HG03439 (cell line): Measurements from ENCODE around the gene IGSF9B.

ENCODE experiments used
- ATAC-seq: cut with Tn5 transposase; IDR thresholded peaks from one replicate; pipeline ENCODE4 v1.9.1; 2021; ENCODE audit warnings: mild to moderate bottlenecking, moderate library complexity; ENCODE audit not compliant: unreplicated experiment

IGSF9B gene

DNA sequence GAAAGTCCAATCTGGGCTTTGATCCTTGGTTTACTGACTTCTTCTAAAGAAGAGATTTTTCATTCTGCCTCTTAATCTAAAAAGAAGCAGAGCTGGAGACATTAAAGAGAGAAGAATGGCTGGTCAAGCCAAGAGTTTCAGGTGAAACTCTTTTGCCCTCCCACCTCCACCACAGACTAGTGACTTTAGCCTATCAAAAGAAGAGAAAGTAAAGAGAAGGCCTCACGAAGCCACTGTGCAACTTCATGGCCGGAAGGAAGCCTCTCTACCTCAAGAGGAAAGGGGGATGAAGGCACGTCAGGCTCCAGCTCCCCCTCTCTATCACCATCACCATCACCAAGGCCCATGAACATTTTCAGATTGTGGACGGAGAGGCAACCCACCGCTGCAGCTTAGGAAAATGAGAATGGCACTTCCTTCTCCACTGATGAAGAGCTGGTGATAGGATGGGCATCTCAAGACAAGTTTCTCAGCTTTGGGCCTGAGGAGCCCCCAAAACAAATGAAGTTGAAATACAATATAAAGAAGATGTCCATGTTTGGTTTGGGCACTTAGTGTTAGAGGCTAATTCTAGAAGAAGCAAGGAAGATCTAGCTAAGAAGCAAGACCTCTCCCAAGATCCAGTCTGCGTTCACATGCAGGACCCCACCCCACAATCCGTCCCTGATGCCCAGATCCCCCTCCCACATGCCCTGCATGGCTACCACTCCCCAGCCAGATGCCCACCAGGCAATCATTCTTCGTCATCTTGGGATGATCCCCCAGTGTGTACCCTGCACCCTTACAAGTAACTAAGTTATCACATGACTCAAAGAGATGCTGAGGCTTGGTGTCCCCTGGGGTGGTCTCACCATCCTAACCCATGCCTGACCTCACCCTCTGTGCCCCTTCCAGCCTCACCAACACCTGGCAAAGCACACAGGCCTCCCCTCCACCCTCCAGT is 52.6 kb downstream of the IGSF9B start:
- ATAC-seq = no peak

DNA sequence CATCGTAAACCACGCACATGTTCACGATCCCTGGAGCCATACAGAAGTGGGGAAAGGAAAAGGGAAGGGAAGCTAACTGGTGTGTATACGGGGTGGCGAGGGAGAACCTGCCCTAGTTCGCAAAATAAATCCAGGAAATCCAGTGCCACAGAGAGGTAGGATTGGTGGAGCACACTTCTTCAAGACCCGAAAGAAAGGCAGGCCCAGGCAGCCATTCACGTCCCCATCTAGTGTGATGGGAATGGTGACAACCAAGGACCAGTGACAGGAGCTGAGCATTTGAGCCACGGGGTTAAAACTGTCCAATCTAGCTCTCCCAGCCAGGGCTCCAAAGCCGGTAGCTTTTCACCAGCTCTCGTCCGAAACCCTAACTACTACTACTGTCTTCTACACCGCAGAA is 53.7 kb downstream of the IGSF9B start:
- ATAC-seq = no peak

DNA sequence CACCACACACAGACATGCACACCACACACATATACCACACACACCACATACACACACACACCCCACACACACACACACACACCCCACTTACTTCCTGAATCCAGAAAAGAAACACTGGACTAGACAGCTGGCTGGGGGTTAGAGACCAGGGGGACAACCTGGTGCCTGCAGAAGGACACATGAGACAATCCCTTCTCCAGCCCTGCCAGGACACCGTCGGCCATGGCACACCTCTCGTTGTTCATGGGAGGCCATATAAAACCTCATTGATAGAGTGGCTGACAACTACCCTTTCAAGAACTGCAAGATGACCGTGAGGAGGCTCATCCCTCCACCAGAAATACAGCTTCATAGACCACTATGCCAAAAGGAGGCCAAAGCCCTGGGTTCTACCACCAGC is 54.3 kb downstream of the IGSF9B start:
- no peak for ATAC-seq

DNA sequence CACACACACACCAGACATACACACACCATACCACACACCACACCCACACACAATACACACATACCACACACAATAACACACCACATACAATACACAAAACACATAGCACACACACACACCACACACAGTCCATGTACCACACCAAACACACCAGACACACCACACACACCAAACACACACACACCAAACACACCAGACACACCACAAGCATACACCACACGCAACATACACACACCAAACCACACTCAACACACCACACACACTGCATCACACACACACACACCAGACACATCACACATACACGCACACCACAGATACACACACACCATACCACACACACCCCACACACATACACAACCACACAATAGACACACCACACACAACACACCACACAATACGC is 54.8 kb downstream of the IGSF9B start:
- ATAC-seq = no peak

DNA sequence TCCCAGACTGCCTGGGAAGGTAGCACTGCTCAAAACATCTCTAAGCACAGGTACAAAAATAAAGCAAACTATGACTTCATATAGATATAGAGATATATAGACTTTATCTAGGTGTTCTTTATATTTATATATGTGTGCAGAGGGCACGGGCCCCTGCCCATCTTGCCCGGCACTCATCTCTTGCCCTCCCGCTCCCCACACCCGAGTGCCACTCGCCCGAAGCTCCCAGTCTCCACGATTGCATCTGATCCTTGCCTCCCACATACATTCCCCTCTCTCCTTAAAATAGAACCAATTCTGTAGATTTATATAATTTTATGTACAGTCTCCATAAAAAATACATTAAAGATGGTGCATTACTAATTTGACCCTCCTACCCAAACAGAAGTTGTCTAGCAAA is 55.5 kb downstream of the IGSF9B start:
- no peak for ATAC-seq

DNA sequence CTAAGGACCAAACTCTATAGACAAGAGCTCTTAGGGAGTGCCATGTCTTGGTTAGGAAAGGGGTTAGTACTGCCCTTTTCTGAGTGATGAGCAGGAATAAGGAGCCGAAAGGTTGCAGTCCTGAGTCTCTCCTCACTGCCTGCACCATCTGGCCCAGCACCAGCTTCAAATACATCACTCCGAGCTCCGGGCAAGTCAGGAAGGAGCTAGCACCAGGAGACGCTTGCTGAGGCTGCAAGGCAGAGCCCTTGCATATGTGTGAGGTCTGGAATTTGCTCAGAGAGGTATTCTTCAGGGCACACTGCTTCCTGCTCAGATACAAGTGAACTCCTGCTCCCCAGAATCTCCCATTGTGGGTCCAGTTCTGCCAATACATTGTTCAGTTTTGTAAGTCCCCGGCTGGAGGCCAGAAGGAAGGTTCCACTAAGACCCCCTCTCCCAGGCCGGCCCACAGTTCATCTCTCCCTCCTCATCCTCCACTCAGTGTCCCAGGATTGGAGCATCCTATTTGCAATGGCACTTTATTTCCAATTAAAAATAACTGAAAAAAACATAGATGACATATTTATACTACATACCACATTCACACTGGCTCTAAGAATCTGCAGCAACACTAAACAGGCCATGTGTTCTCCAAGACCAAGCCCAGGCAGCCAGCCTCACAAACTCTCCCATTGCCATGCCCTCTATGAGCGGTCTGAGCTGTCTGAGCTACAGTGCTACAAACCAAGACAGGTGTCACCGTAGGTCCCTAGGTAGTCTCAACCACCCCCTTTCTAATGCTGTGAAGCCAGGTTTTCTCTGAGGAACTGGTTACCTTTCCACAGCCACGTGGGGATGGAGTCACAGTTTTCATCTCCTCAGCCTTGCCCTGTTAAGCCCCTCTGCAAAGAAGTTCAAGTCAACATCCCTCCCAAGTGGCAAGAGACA is 56.3 kb downstream of the IGSF9B start:
- ATAC-seq = no peak

DNA sequence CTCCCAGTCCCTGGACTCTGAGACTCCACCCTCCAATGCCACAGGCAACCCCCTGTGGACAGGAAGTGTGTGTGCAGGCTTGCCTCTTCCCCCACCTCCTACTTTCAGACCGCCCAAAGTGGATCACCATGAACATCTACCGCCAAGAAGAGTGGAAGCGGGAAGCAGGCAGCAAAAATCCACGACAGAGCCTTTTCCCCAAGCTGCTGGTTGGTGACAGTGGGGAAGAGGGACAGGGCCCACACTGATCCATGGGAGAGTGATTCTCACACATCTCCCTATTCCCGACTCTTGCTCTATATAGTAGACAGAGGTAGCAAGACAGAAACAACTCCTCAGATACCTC is 58.0 kb downstream of the IGSF9B start:
- ATAC-seq = no peak

DNA sequence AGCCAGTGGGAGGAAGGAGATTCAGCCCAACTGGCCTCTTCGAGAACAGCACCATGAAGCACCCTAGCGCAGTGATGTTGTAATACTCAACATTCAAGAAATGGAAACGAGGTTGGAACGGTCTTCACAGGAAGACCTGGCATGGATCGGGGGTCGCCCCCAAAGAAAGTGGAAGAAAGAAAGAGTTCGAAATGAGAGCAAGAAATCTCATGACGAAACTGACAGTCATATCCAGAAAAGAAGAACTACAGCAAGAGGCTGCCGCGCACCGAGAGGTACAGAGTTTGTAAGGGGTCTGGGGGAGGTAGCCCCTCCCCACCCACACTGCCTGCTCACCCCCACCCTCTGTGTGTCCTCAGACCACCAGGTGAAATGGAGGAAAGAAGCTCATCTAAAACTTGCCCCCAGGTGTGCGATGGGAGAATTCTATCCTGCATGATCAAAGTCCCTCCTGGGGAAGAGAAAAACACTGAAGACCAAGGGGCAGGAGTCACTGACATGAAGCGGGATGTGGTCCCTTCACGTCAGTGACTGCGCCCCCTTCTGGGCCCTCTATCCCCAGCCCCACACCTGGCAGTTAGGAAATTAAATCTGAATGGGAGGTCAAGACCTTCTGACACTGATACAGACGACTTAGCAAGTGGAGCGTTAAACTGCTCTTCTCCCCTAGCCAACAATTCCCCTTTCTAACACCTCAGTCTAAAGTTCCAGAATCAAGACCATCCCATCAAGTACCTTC is 58.6 kb downstream of the IGSF9B start:
- no peak for ATAC-seq

DNA sequence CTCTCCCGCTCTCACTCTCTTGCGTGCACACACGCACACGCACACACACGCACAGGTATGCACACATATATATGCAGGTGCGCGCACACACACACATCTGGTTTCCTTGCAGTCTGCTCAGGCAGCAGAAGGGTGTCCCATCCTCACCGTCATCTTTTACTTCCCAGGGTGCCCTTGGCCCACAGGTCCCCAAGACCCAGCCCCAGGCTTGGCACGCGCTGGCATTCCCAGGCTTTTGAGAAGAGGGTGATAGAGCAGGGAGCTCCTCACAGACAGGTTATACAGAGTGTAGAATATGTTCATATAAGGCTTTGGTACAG is 59.5 kb downstream of the IGSF9B start:
- no peak for ATAC-seq

DNA sequence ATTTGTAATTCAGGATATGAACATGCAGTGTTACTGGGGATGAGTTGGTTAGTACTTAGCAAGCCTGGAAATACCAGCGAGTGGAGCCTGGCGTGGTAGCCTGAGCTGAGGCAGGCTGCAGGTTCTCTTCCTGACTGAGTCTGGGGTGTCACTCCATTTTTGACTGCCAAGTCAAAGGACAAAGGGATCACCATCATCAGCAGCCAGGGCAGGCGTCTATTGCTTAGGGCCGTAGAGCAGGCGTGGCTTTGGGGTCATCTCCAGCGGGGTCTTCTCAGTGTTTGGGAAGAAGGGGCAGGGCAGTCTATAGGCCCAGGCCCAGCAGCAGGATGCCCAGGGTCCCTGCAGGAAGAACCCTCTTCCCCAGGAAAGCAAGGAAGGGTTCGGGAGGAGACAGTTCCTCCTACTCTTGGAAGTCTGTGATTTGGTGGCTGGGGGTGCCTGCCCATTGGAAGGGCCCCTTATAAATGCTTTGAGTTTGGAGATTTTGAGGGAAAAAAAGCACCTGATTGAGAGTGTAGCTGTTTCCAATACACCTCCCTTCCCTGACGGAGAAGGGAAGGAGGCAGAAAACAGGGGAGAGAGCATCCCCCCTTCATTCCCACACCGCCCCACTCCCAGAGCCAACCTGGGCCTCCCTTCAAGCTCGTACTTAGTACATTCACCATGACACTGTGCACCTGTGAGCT is 60.0 kb downstream of the IGSF9B start:
- no peak for ATAC-seq

DNA sequence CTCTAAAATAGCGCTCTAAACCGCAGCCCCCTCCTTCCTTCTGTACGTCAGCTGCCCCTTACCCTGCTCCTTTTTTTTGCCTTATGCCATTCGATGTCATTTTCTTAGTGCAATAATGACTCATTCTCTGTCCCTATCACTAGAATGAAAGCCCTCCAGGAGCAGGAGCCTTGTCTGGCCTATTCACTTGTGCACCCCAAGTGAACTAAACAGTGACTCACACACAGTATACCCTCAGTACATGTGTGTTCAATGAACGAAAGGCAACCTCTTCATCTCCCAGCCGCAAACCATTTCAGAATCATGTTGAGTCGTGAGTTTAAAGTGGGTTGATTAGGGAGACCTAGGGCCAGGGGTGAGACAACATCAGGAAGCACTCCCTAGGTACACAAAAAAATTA is 60.7 kb downstream of the IGSF9B start:
- ATAC-seq = no peak

DNA sequence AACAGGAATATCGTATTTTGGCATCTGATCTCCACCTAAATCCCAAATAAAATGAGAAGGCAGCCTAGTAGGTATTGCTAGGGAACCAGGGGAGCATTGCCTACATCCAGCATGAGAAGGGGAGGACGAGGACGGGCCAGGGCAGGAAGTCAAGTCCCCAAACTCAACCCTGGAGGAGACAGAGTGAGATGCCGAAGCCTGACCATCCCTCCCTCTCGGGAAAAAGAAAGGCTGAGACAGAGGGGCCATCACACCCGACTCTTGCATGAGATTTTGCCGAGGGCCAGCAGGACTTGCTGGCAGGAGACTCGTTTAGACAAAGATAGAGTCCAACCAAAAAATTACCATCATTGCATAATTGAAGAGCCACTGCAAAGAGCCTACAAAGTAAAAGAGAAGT is 61.2 kb downstream of the IGSF9B start:
- no peak for ATAC-seq

DNA sequence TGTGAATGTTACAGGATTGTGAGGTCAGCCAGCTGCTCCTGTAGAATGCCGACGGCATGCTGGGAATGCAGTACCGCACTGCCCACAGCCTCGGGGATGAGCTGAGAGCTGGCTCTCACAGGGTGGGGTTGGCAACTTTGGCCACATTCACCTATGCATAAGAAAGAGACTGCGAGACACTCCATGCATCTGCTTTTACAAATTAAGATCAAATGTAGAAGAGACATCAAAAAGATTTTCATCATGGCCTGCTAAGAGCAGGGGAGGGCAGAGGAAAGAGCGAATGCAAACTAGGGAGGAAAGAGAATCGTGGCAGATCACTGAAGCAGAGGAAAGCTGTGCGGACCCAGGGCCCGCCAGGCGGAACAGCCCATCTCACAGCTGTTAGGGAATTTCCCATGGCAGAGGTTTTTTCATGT is 61.7 kb downstream of the IGSF9B start:
- ATAC-seq = no peak

DNA sequence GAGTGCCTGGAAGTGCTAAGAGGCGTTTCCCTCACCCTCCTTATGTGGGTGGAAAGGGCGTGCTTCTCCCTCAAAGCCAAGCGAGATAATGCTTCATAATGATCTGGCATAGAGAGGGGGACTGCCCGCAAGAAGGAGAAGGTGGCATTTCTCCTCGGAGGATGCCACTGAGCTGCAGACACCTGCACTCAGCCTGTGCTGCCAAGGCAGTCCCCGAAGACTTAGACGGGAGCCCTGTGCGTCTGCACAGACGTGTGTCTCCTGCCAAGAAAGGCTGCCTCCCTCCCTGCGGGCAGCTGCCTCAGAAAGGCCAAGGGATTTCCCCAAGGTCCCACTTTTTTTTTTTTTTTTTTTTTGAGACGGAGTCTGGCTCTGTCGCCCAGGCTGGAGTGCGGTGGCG is 63.4 kb downstream of the IGSF9B start:
- no peak for ATAC-seq

DNA sequence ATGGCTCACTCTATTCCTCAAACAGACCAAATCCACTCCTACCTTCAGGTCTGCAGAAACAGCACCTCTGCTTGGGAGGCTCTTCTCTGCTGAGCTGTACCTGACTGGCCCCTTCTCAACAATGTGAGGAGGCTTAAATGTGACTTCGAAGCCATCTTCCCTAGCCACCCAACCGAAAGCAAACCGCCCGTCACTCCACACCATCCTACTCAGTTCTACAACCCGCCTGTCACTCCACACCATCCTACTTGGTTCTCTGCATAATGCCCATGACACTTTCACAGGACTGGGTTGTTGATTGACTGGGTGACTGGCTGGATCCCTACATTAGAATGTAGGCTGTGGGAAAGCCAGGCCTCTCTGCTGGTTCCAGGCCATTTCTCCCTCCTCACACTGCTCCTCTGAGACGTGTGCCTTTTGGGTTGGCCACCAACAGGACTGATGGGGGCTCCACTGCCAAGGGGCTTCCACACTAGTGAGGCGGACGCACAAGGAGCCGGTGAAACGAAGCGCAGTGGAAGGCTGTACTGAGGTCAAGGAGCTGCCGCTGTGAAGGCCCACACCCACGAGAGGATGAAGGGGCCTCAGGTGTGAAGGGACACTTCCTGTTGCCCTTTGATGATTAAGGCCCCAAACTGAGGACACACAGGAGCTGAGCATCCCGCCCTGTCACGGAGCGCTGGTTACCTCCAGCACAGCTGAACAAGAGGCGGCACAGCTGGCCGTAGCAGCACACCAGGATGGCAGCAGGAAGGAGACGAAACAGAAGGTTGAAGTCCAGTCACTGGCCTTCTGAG is 64.0 kb downstream of the IGSF9B start:
- ATAC-seq = no peak

DNA sequence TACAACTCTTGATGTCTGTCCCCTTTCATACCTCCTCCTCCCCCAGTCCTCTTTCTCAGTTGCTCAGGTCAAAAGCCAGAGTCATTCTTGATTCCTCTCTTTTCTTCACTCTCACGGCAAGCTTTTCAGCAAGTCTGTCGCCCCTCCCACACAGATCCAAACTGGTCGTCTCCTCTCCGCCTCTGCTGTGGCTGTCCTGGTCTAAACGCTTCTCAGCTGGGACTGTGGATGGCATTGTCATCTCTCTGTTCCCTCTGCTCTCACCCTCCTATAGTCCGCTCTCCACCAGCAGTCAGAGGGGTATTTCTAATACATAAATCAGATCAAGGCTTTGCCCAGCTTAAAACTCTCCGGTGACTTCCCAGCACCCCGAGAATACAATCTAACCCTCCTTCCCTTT is 64.6 kb downstream of the IGSF9B start:
- no peak for ATAC-seq

DNA sequence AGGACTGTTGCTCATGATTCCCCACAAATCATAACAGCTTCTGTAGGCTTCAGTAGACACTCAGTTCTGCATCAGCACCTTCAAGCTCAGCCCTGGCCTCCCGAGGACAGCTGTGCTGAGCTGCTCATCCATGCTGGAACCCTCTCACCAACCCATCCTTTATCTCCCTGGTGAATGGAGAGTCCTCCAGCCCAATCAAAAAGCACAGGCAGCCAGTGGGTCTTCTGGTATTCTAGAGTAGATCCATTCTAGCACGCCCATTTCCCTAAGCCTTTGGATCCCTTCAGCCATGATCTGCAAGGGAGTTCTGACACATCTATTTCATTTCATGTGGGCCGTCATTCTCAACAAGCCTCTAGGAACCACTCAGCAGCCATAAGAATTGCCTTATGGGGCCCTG is 66.9 kb downstream of the IGSF9B start:
- ATAC-seq = no peak

DNA sequence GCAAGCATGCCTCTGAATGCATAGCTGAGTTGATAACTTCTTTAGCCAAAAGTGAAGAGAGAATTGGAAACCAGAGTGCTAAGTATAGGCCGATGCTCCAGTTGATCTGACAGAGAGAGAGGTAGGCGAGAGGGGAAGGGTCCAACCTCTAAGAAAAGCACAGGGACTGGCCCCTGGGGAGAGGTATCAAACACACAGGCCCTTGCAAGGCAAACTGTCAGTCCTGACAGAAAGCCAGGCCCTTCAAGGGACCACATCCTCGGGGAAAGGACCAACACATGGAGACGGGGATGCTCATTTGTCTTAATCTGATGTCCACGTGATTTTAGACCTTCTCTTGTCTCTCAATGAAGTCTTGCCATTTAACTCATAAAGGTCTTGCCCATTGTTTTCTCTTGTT is 67.6 kb downstream of the IGSF9B start:
- ATAC-seq = no peak

DNA sequence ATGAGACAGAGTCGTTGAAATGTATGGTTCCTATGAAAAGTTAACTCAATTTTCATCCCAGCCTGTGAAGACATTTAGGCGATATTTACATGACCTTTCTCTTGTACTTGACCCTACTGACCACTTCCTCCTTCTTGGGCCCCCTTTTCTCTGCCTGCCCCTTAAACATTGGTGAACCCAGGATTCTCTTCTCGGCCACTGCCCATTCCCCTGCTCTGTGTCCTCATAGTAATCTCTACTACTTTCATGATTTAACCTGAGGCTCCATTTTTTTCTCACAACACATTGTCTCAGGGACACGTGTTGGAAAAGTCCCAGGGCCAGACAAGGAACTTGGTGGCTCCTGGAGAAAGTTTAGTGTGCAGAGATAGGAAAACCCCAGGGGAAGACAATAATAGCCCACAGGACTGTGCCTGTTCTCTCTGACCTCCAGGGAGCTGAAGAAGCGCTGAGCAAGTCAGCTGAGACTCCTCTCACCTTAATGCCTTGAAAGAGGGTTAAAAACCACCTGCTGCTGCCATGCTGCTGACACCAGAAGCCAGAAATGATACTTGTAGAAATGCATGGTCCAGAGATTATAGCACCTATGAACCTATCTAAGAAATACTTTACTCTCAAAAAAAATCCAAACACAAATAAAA is 69.0 kb downstream of the IGSF9B start:
- ATAC-seq = no peak

DNA sequence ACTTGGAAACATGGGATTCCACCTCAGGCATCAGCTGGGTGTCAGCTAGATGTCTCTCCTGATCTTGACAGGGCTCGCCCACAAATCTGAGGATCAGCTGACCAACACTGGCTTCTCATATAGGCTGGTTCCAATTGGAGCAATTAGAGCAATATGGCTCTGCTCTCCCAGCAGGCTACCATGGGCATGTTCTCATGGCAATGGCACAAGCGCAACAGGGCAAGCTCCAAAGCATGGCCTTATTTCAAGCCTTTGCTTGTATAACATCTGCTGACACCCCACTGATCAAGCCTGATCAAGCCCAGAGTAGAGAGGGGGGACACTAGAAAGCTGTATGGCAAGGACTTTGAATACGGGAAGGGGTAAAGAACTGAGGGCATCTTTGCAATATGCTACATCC is 70.7 kb downstream of the IGSF9B start:
- ATAC-seq = no peak
